ENCODE measurements around the gene SYMPK.

SYMPK gene

DNA sequence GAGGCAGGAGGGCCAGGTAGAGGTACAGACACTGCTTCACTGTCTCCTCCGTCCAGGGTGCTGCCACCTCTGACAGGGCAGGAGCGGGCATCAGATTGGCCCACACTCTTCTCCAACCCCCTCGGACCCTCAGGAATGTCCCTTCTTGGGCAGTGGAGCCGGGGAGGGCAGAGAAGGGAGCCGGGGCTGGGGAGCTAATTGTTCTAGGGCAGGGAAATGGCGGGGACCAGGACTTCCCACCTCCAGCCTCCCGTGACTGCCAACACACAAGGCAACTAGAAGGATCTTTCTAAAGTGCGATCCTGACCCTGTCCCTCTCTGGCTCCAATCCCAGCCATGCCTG is 37.7 kb downstream of the SYMPK start:
- no peak for DNase-seq (ENCODE audit: low read depth in 2 of 2)

DNA sequence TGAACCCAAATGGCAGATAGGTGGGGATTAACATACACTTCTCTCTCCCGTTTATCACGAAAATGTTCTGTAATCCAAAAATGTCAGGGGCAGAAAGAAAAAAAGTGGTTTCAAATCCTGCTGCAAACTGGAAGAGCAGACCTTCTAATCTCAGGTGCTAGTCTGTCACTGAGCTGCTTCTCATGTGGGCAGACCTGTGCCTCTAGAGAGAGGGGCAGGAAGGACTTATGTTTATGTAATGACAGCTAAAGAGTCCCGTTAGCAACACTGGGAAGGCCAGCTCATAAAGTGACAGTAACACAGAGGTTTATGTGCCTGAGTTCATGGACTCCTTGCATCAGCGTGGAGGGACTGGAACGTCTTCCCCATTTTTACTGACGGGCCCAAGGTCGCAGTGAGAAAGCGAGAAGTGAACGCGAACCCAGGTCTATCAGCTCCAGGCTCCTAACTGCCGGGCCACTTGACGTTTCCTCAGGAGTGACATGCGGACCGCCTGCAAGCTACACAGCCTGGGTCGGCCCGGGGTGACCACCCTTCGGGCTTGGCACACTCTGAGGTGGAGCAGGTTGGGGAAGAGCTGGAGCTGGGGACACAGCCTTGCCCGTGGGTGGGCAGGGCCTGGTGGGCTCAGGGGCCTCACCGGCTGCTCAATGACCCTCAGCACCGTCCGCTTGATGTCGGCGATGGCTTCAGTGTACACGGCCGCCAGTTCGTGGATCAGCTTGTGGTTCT is 38.2 kb downstream of the SYMPK start:
- no peak for DNase-seq (ENCODE audit: low read depth in 2 of 2)

- no peak for DNase-seq (ENCODE audit: low read depth in 2 of 2)
Observed at GRCh38 chr19:45824041-45824471, 38.9 kb downstream of the SYMPK start.

DNA sequence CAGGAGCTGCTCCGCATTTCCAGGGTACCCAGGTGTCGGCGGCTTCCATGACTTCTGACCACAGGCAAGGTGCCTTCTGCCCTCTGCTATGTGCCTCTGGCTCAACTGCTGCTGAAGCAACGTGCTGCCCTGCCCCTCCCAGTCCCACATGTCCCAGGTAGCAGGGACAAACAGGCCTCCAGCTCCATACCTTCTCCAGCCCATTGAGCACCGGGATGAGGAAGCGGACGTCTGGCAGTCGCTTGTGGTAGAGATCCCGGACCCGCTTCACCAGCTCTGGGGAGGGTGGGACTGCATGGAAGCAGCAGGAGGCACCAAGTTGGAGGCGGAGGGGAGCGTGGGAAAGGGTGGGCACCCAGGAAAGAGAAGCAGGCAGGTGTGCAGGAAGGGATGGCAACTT is 39.8 kb downstream of the SYMPK start:
- no peak for DNase-seq (ENCODE audit: low read depth in 2 of 2)

DNA sequence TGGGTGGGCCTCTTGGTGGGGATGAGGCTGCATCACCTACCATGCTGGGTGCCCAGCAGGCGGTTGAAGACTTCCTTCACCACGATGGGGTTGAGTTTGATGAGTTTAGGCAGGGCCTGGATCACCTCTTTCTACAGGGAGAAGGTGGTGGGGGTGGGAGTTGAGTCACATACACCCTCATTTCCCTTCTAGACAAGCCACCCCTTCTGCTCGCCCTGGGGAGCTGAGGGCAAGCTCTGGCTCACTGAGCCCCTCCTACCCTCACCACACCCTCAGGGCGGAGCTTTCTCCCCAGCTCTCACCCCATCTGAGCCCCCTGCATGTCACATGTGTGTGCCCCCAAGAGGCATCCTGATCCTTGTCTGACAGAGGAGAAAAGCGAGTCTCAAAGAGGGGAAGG is 40.2 kb downstream of the SYMPK start:
- DNase-seq (ENCODE audit: low read depth in 2 of 2), result no peak

DNA sequence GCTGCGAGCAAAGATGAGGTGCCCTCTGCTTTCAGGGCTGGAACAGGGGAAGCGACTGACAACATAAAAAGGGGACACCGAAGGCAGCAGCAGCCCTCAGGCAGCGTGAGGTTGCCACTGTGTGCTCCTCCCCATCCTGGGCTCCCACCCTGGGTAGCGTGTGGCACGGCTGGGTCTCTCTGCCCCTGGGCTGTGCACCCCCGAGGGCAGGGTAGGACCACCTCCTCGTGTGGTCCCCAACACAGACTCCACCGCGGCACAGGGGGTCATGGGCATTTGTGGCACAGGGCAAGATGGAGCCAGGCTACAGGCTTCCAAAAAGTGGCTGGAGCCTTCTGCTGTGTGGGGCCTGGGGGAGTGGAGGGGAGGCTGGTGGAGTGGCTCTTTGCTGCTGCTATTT is 41.4 kb downstream of the SYMPK start:
- no peak for DNase-seq (ENCODE audit: low read depth in 2 of 2)

DNA sequence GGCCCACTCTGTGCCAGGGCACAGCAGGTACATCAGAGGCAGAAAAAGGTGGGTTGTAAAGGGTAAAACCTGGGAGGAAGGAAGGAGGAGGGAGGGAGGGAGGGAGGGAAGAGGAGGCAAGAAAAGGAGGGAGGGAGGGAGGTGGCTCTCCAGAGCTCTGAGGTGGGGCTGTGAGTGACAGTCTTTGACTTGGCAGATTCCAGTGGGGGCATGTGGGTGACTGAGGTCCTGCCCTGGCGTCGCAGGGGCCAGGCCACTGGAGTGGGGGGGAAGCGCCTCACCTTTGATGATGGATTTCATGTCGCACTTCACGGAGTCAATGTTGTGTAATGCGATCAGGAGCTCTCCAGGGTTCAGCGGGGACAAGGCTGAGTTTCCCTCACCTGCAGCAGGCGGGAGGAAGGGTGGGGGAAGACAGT is 41.8 kb downstream of the SYMPK start:
- no peak for DNase-seq (ENCODE audit: low read depth in 2 of 2)

GRCh38 chr19:45820413-45821102 is 42.4 kb downstream of the SYMPK start:
- no peak for DNase-seq (ENCODE audit: low read depth in 2 of 2)

DNA sequence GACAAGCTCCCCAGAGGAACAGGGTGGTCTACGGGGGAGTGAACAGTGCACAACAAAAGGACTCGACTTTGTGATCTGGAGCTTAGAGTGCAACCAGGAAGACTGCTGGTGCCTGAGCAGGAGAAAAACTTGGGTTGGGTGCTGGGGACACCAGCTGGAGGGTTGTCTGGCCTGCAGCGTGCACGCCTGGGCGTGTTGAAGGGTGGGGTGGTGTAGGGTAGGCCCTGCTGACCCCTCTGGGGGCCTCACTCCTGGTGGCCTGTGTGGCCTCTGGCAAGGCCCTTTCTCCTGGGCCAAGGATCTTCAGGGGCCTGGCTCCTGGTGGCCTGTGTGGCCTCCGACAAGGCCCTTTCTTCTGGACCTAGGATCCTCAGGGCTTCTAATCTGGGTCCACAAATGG is 43.2 kb downstream of the SYMPK start:
- no peak for DNase-seq (ENCODE audit: low read depth in 2 of 2)

DNA sequence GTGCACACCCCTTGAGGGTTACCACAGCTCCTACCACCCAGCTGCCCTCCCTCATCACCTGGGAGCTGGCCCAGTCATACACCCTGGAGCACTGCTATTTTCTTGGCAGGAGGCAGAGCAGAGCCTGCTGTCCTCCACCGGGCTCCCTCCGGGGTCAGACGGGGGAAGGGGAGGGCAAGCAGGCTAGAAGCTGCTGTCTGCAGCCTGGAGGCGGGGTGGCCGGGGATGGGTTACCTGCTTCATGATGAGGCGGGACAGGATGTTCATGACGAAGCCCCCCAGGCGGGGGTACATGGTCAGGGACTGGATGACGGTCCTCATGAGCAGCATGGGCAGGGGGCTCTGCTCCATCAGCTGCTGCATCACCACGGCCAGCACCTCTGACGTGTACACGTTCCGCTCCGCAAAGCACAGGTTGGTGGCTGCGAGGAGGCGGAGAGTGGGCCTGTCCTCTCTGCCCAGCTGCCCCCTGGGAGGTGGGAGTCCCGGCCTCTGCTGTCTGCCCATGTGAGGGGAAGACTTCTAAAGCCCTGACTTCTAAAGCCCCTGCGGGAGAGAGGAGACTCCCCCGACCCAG is 45.1 kb downstream of the SYMPK start:
- DNase-seq (ENCODE audit: low read depth in 2 of 2), result no peak

GRCh38 chr19:45817010-45817724 is 45.8 kb downstream of the SYMPK start:
- peak; percentile 90 to 91 for DNase-seq (ENCODE audit: low read depth in 2 of 2)

DNA sequence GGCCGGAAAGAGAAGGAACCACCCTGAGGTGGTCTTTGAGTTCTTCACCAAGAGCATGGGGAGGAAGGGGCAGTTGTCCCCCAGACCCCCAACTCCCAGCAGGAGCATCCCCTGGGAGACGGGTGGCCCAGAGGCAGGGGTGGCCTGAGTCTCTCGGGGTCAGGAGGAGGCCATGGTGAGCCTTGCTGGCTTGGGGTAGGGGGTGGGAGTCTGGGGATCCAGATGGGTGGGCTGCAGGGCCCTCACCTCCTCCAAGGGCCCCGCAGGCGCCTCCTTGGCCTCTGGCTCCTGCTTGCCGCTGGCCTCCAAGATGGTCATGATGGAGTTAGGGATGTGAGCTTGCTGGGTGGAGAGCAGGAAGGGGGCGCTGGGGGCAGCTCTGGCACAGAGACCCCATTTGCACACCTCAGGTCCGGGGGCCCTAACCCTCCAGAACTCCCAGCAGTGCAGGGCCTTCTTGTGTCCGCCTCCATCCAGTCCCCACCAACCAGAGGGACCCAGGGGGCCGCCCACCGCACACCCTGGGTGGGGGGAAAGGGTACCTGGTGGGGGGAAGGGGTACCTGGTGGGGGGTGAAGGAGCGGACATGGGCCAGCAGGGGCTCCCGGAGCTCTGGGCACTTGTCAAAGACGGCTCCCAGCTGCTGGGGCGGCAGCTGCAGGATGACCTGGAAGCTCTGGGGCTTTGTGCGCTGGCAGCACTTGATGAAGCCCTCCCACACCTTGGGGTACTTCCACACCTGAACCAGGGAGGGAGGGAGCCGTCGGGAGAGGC is 46.5 kb downstream of the SYMPK start:
- no peak for DNase-seq (ENCODE audit: low read depth in 2 of 2)

GRCh38 chr19:45815481-45816216 is 47.3 kb downstream of the SYMPK start:
- DNase-seq (ENCODE audit: low read depth in 2 of 2), result no peak

DNA sequence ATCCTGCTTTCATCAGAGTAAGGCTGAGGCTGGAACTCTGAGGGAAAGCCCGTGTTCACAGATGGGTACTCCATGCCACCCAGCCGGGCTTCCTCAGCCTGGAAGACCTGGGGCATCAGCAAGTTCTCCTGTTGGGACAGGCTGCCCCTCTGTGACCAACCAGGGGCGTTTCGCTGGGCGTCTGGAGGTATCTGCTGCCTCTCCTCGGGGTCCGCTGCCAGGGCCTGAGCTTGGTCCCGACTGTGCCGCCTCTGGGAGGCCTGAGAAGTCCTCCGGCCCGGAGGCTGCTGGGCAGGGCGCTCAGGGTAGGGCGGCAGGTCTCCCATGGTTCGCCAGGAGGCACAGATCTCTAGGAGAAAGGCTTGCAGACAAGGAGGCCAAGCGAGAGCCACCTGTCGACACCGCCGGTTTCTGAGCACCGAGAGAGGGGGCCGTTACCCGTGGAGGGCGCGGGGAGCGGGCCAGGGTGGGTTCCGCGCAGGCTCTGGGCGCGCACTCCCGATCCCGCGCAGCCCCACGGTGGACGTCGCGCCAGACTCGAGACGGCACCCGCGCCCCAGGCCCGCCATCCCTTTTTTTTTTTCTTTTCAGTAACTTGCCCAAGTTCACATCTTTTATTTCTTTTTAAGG is 48.0 kb downstream of the SYMPK start, which contains the start of gene RSPH6A:
Gene RSPH6A (minus strand): TSS at position 458 of the 630 bp plus-strand sequence. CDS start 132 bp downstream, at position 326.
- DNase-seq (ENCODE audit: low read depth in 2 of 2), result no peak

DNA sequence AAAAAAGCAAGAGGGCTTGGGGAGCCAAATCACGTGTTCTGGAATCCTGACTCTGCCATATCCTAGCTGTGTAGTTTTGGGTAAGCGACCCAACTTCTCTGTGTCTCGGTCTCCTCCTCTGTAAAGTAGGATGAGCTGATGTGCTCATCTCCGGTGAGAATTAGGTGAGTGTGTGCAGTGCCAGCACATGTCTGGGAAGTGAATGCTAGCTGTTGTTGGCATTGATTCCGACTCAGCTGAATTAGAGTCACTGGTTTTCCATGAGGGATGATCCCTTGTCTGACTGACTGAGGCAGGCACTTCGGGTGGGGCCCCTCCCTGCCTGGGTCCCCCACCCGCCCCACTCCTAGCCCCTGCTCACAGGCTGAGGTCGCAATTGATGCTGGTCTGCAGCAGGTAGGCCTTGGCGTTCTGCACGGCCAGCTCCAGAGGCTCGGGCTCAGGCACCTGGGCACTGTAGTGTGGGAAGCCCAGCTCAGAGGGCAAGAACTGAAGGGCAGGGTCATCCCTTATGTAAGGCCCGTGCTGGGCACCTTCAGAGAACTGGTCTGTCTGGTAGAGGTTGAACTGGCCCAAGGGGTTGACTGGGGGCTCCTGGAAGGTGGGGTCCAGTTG is 48.7 kb downstream of the SYMPK start:
- no peak for DNase-seq (ENCODE audit: low read depth in 2 of 2)

- DNase-seq (ENCODE audit: low read depth in 2 of 2), result no peak
Observed at GRCh38 chr19:45812297-45812696, 50.6 kb downstream of the SYMPK start.

GRCh38 chr19:45809643-45810159 is 53.2 kb downstream of the SYMPK start:
- no peak for DNase-seq (ENCODE audit: low read depth in 2 of 2)

DNA sequence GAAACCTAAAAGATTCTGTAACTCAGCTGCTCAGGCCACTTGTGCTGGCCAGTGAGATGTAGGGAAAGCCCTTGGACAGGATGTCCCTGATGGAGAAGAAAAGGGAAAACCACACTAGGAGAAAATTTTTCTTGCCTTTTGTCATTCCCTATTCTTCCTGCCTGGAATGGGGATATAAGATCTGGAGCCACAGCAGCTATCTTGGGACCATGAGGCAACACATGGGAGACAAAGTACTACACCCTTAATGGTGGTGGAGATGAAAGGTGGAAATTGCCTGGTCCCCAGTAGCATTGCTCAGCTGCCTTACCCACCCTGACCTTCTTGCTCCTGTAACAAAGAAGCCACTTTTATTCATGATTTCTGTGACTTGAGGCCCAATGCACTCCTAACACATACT is 57.2 kb downstream of the SYMPK start:
- no peak for DNase-seq (ENCODE audit: low read depth in 2 of 2)

DNA sequence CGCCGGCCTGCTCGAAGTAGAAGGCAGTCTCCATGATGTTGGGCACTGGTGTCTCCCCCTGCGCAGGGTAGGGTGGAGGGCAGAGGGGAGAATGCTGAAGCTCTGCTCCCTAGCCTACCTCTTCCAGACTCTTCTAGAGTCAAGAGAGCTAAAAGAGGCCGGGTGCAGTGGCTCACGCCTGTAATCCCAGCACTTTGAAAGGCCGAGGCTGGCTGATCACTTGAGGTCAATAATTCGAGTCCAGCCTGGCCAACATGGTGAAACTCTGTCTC is 58.1 kb downstream of the SYMPK start:
- no peak for DNase-seq (ENCODE audit: low read depth in 2 of 2)

All from stimulated activated CD8-positive, alpha-beta memory T cell treated with anti-CD3 and anti-CD28 coated beads, Interleukin-15, amount 100 ng/mL, for 48 hours (primary cell).